GM21381 (cell line): ENCODE measurements around the gene GPRC5D.

Experiments used
- ATAC-seq: cut with Tn5 transposase; IDR thresholded peaks from one replicate; pipeline ENCODE4 v1.9.1; 2021; ENCODE audit warnings: mild to moderate bottlenecking, moderate library complexity; ENCODE audit not compliant: unreplicated experiment

Gene GPRC5D

GRCh38 chr12:12979731-12980259 is 27.8 kb upstream of the GPRC5D start:
- ATAC-seq = no peak

GRCh38 chr12:12979126-12979525 is 27.2 kb upstream of the GPRC5D start:
- ATAC-seq = no peak

GRCh38 chr12:12977231-12977630 is 25.3 kb upstream of the GPRC5D start:
- no peak for ATAC-seq

GRCh38 chr12:12976366-12976765 is 24.4 kb upstream of the GPRC5D start:
- ATAC-seq = no peak

GRCh38 chr12:12975322-12976077 is 23.5 kb upstream of the GPRC5D start:
- no peak for ATAC-seq

GRCh38 chr12:12974211-12974610 is 22.2 kb upstream of the GPRC5D start:
- ATAC-seq = no peak

GRCh38 chr12:12973019-12973418 is 21.0 kb upstream of the GPRC5D start:
- no peak for ATAC-seq

GRCh38 chr12:12965836-12966235 is 13.9 kb upstream of the GPRC5D start:
- ATAC-seq = no peak

GRCh38 chr12:12964255-12964654 is 12.3 kb upstream of the GPRC5D start:
- no peak for ATAC-seq

GRCh38 chr12:12960639-12961209 is 8.8 kb upstream of the GPRC5D start:
- no peak for ATAC-seq

- ATAC-seq = no peak
Observed at GRCh38 chr12:12958886-12959285, 6.9 kb upstream of the GPRC5D start.

- no peak for ATAC-seq
Observed at GRCh38 chr12:12954878-12955625, 3.1 kb upstream of the GPRC5D start.

- ATAC-seq = no peak
Observed at GRCh38 chr12:12954356-12954755, 2.4 kb upstream of the GPRC5D start.

- no peak for ATAC-seq
Observed at GRCh38 chr12:12951504-12951903, 466 bp downstream of the GPRC5D start.

GRCh38 chr12:12947902-12948301 is 4.1 kb downstream of the GPRC5D start:
- no peak for ATAC-seq

GRCh38 chr12:12946686-12947355 is 5.1 kb downstream of the GPRC5D start:
- no peak for ATAC-seq

GRCh38 chr12:12945591-12945990 is 6.4 kb downstream of the GPRC5D start:
- ATAC-seq = no peak

- no peak for ATAC-seq
Observed at GRCh38 chr12:12943586-12944260, 8.2 kb downstream of the GPRC5D start.

GRCh38 chr12:12941450-12942350 is 10.3 kb downstream of the GPRC5D start:
- no peak for ATAC-seq

- no peak for ATAC-seq
Observed at GRCh38 chr12:12939888-12940287, 12.1 kb downstream of the GPRC5D start.
